Activated naive CD8-positive, alpha-beta T cell (primary cell): ENCODE results near the gene TP53TG5.
A peak's percentile ranks its signal among the peaks of the same experiment; 100 is the strongest.

ENCODE experiments used
- H3K27ac Mint-ChIP-seq: one replicate; pipeline ENCODE4 v1.8.0; 2021; ENCODE audit warnings: mixed read lengths
- H3K27me3 Mint-ChIP-seq: one replicate; pipeline ENCODE4 v1.8.0; 2021; ENCODE audit warnings: mixed read lengths
- H3K36me3 Mint-ChIP-seq: one replicate; pipeline ENCODE4 v1.8.0; 2021; ENCODE audit warnings: mixed read lengths
- H3K4me1 Mint-ChIP-seq: one replicate; pipeline ENCODE4 v1.8.0; 2021; ENCODE audit warnings: low read depth, mixed read lengths
- H3K4me3 Mint-ChIP-seq: one replicate; pipeline ENCODE4 v1.8.0; 2021; ENCODE audit warnings: mild to moderate bottlenecking, mixed read lengths
- H3K9me3 Mint-ChIP-seq: one replicate; pipeline ENCODE4 v1.8.0; 2021; ENCODE audit warnings: low read depth, mixed read lengths

The TP53TG5 gene

GRCh38 chr20:45378191-45378590, at the start of gene TP53TG5:
Gene TP53TG5 (minus strand): TSS chr20:45378325. CDS start chr20:45378236, 89 bp downstream.
- Mint-ChIP-seq H3K27ac (no peak within 1 kb of the TSS), H3K4me3 (no peak within 1 kb of the TSS), H3K27me3 (no peaks in the 10 kb centered on the region), H3K36me3 (peaks cover 8% of the 10 kb centered on the region), H3K4me1 (peaks cover 10% of the 10 kb centered on the region), H3K9me3 (no peaks in the 10 kb centered on the region)

GRCh38 chr20:45427236-45428149, 49.4 kb upstream of the TP53TG5 start:
- Mint-ChIP-seq H3K9me3 (no peaks in the 10 kb centered on the region), H3K27ac (no peak overlapping the region), H3K4me3 (no peak overlapping the region), H3K4me1 (peaks cover 3% of the 10 kb centered on the region), H3K36me3 (peaks cover 6% of the 10 kb centered on the region), H3K27me3 (no peaks in the 10 kb centered on the region)

GRCh38 chr20:45426320-45427016, 48.3 kb upstream of the TP53TG5 start:
- H3K4me3 Mint-ChIP-seq, result no peak overlapping the region
- H3K4me1 Mint-ChIP-seq, result no peaks in the 10 kb centered on the region
- H3K9me3 Mint-ChIP-seq, result no peaks in the 10 kb centered on the region
- no peak overlapping the region for H3K27ac Mint-ChIP-seq
- H3K36me3 Mint-ChIP-seq, result peaks cover 4% of the 10 kb centered on the region
- no peaks in the 10 kb centered on the region for H3K27me3 Mint-ChIP-seq

- Mint-ChIP-seq H3K4me1 (no peaks in the 10 kb centered on the region), H3K4me3 (no peak overlapping the region), H3K27ac (no peak overlapping the region), H3K9me3 (no peaks in the 10 kb centered on the region), H3K27me3 (no peaks in the 10 kb centered on the region), H3K36me3 (peaks cover 4% of the 10 kb centered on the region)
These were observed 47.4 kb upstream of the TP53TG5 start for GRCh38 chr20:45425561-45425960.

GRCh38 chr20:45423700-45424099, 45.6 kb upstream of the TP53TG5 start:
- H3K27ac Mint-ChIP-seq, result peak overlapping the region; percentile 61
- no peaks in the 10 kb centered on the region for H3K27me3 Mint-ChIP-seq
- H3K9me3 Mint-ChIP-seq, result no peaks in the 10 kb centered on the region
- peaks cover 9% of the 10 kb centered on the region for H3K36me3 Mint-ChIP-seq
- peaks cover 9% of the 10 kb centered on the region for H3K4me1 Mint-ChIP-seq
- H3K4me3 Mint-ChIP-seq, result no peak overlapping the region

- Mint-ChIP-seq H3K4me3 (no peak overlapping the region), H3K27ac (peak overlapping the region; percentile 29), H3K4me1 (peaks cover 36% of the 10 kb centered on the region), H3K27me3 (no peaks in the 10 kb centered on the region), H3K36me3 (peaks cover 7% of the 10 kb centered on the region), H3K9me3 (no peaks in the 10 kb centered on the region)
These were observed 42.0 kb upstream of the TP53TG5 start for GRCh38 chr20:45420125-45420524.

GRCh38 chr20:45419188-45420091, 41.3 kb upstream of the TP53TG5 start:
- H3K27me3 Mint-ChIP-seq, result no peaks in the 10 kb centered on the region
- peaks cover 7% of the 10 kb centered on the region for H3K36me3 Mint-ChIP-seq
- H3K4me1 Mint-ChIP-seq, result peaks cover 42% of the 10 kb centered on the region
- peak overlapping the region; percentile 89 for H3K27ac Mint-ChIP-seq
- no peaks in the 10 kb centered on the region for H3K9me3 Mint-ChIP-seq
- H3K4me3 Mint-ChIP-seq, result peak overlapping the region; percentile 27

GRCh38 chr20:45416917-45417316, 38.8 kb upstream of the TP53TG5 start:
- Mint-ChIP-seq H3K4me1 (peaks cover 48% of the 10 kb centered on the region), H3K4me3 (peak overlapping the region; percentile 95), H3K27ac (peak overlapping the region; percentile 95), H3K36me3 (peaks cover 5% of the 10 kb centered on the region), H3K27me3 (no peaks in the 10 kb centered on the region), H3K9me3 (no peaks in the 10 kb centered on the region)

- Mint-ChIP-seq H3K4me1 (peaks cover 48% of the 10 kb centered on the region), H3K27me3 (no peaks in the 10 kb centered on the region), H3K4me3 (peak within 1 kb of the TSS; percentile 95), H3K27ac (peak within 1 kb of the TSS; percentile 95), H3K36me3 (peaks cover 9% of the 10 kb centered on the region), H3K9me3 (no peaks in the 10 kb centered on the region)
These were observed 37.9 kb upstream of the TP53TG5 start, which contains the start of gene PIGT for GRCh38 chr20:45415822-45416637. Gene PIGT (plus strand): TSS chr20:45416141. CDS start chr20:45416157, 16 bp downstream.

GRCh38 chr20:45413479-45413878, 35.4 kb upstream of the TP53TG5 start:
- peaks cover 4% of the 10 kb centered on the region for H3K36me3 Mint-ChIP-seq
- H3K27me3 Mint-ChIP-seq, result no peaks in the 10 kb centered on the region
- no peak overlapping the region for H3K27ac Mint-ChIP-seq
- no peaks in the 10 kb centered on the region for H3K9me3 Mint-ChIP-seq
- peaks cover 42% of the 10 kb centered on the region for H3K4me1 Mint-ChIP-seq
- H3K4me3 Mint-ChIP-seq, result no peak overlapping the region

GRCh38 chr20:45412653-45413052, 34.5 kb upstream of the TP53TG5 start:
- H3K4me1 Mint-ChIP-seq, result peaks cover 40% of the 10 kb centered on the region
- H3K36me3 Mint-ChIP-seq, result peaks cover 4% of the 10 kb centered on the region
- H3K27ac Mint-ChIP-seq, result no peak overlapping the region
- no peak overlapping the region for H3K4me3 Mint-ChIP-seq
- no peaks in the 10 kb centered on the region for H3K9me3 Mint-ChIP-seq
- H3K27me3 Mint-ChIP-seq, result no peaks in the 10 kb centered on the region

- Mint-ChIP-seq H3K4me1 (peaks cover 38% of the 10 kb centered on the region), H3K9me3 (no peaks in the 10 kb centered on the region), H3K4me3 (no peak overlapping the region), H3K36me3 (peaks cover 4% of the 10 kb centered on the region), H3K27ac (no peak overlapping the region), H3K27me3 (no peaks in the 10 kb centered on the region)
These were observed 32.8 kb upstream of the TP53TG5 start for GRCh38 chr20:45410887-45411286.

- H3K4me3 Mint-ChIP-seq, result no peak overlapping the region
- no peaks in the 10 kb centered on the region for H3K9me3 Mint-ChIP-seq
- H3K36me3 Mint-ChIP-seq, result peaks cover 4% of the 10 kb centered on the region
- peaks cover 32% of the 10 kb centered on the region for H3K4me1 Mint-ChIP-seq
- H3K27ac Mint-ChIP-seq, result no peak overlapping the region
- H3K27me3 Mint-ChIP-seq, result no peaks in the 10 kb centered on the region
These were observed 31.6 kb upstream of the TP53TG5 start for GRCh38 chr20:45409521-45410272.
